ENCODE measurements around the gene MAGI3. TPM values are rescaled to one million over a fixed set of nuclear protein-coding genes. Genes with fewer than 3 reads are reported as not detected.

Gene MAGI3
- total and polyA plus RNA-seq, 7 donors, result 11.4 to 22.5 (median 18.9) TPM

GRCh38 chr1:113451710-113452109 is 61.4 kb downstream of the MAGI3 start:
- intact Hi-C loops (cut with DNase I), result no loop called here
- 6 to 18% methylated on average over 1 of the region's 1 CpG for WGBS, 2 donors
- Histone ChIP-seq H3K4me3 (no peak overlapping the region), H3K27ac (no peak overlapping the region), H3K36me3 (no peaks in the 10 kb centered on the region), H3K4me1 (peaks cover 0 to 21% (median 16%) of the 10 kb centered on the region in 4 donors), H3K9me3 (no peaks in the 10 kb centered on the region), H3K27me3 (no peaks in the 10 kb centered on the region)
- no peak for TF ChIP-seq EP300 (IDR thresholded peaks at IDR 0.05)
- DNase-seq, result no peak

GRCh38 chr1:113452921-113453770 is 62.8 kb downstream of the MAGI3 start:
- no peaks in the 10 kb centered on the region for H3K36me3 ChIP-seq
- H3K27ac ChIP-seq, result no peak overlapping the region
- WGBS, 2 donors, result 26 to 66% methylated on average over 2 of the region's 2 CpGs
- no peak for DNase-seq
- no peaks in the 10 kb centered on the region for H3K27me3 ChIP-seq
- no peaks in the 10 kb centered on the region for H3K9me3 ChIP-seq
- TF ChIP-seq POLR2A (IDR thresholded peaks at IDR 0.05) (no peak), POLR2AphosphoS5 (IDR thresholded peaks at IDR 0.05) (peak in 1 of 4 donors; percentile 10)
- no peak overlapping the region for H3K4me3 ChIP-seq
- peaks cover 0 to 32% (median 24%) of the 10 kb centered on the region in 4 donors for H3K4me1 ChIP-seq
- intact Hi-C loops (cut with DNase I), result no loop called here

- no peak overlapping the region for H3K27ac ChIP-seq
Observed at GRCh38 chr1:113453771-113454083, 63.4 kb downstream of the MAGI3 start.

GRCh38 chr1:113455374-113455773 is 65.1 kb downstream of the MAGI3 start:
- H3K27me3 ChIP-seq, result no peaks in the 10 kb centered on the region
- H3K36me3 ChIP-seq, result no peaks in the 10 kb centered on the region
- H3K27ac ChIP-seq, result no peak overlapping the region
- H3K4me3 ChIP-seq, result no peak overlapping the region
- H3K9me3 ChIP-seq, result no peaks in the 10 kb centered on the region
- intact Hi-C loops (cut with DNase I), result loop anchor here (5.0 kb wide), 1 partner anchor 38 kb away; no protein-coding TSS in a partner anchor
- H3K4me1 ChIP-seq, result peaks cover 0 to 32% (median 24%) of the 10 kb centered on the region in 4 donors
- DNase-seq, result no peak
- no peak for TF ChIP-seq CTCF (IDR thresholded peaks at IDR 0.05)
- no peak for TF ChIP-seq POLR2AphosphoS5 (IDR thresholded peaks at IDR 0.05)
- no peak for TF ChIP-seq EP300 (IDR thresholded peaks at IDR 0.05)
- no peak for TF ChIP-seq POLR2A (IDR thresholded peaks at IDR 0.05)
- WGBS, 2 donors, result 86 to 91% methylated on average over 1 of the region's 1 CpG

More at GRCh38 chr1:113453771-113454083, 63.4 kb downstream of the MAGI3 start:
- peaks cover 0 to 32% (median 24%) of the 10 kb centered on the region in 4 donors for H3K4me1 ChIP-seq
- H3K36me3 ChIP-seq, result no peaks in the 10 kb centered on the region
- DNase-seq, result no peak
- intact Hi-C loops (cut with DNase I), result no loop called here
- no peak overlapping the region for H3K4me3 ChIP-seq
- TF ChIP-seq CTCF (IDR thresholded peaks at IDR 0.05), result no peak
- no peaks in the 10 kb centered on the region for H3K9me3 ChIP-seq
- no peaks in the 10 kb centered on the region for H3K27me3 ChIP-seq
- WGBS, 2 donors, result 63 to 64% methylated on average over 1 of the region's 1 CpG

- Histone ChIP-seq H3K4me1 (peaks cover 0 to 25% (median 21%) of the 10 kb centered on the region in 4 donors), H3K4me3 (no peak overlapping the region), H3K27me3 (no peaks in the 10 kb centered on the region), H3K27ac (peak overlapping the region in 3 of 4 donors; percentile 47 to 53 (median 51)), H3K9me3 (no peaks in the 10 kb centered on the region), H3K36me3 (no peaks in the 10 kb centered on the region)
- WGBS, 2 donors, result 45 to 69% methylated on average over 2 of the region's 2 CpGs
- DNase-seq, result peak; percentile 66
- TF ChIP-seq EP300 (IDR thresholded peaks at IDR 0.05) (no peak), POLR2A (IDR thresholded peaks at IDR 0.05) (no peak), POLR2AphosphoS5 (IDR thresholded peaks at IDR 0.05) (peak in 3 of 4 donors; percentile 25 to 63 (median 28)), CTCF (IDR thresholded peaks at IDR 0.05) (no peak)
- intact Hi-C loops (cut with DNase I), result loop anchor here (5.0 kb wide), 1 partner anchor 40 kb away; no protein-coding TSS in a partner anchor
Observed at GRCh38 chr1:113456967-113457366, 66.7 kb downstream of the MAGI3 start.
